ENCODE measurements around the gene MAGI1. TPM values are rescaled to one million over a fixed set of nuclear protein-coding genes. Genes with fewer than 3 reads are reported as not detected.

The MAGI1 gene
- total and polyA plus RNA-seq, 2 donors (not counting 1 experiment from before 2014, with no cell fraction given): 15.7 to 23.7 TPM

DNA sequence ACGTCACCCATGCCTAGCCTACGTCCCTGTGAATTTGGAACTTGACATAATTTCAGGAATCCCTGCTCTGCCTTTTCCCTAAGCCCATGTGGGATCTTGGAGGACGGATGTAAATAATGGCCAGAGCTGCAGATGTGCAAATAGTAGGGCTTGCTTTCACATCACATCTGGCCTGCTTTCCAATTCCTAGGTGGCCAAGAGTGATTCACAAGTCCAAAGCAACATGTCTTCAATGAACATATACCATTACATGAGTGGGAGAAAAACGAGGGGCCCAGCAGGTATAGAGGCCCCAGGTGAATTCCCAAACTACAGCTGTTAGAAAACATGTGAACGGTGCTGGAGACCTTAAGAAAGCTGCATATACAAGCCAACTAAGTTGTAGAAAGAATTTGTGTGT is 214.6 kb downstream of the MAGI1 start:
- Histone ChIP-seq H3K4me2 (ENCODE audit: extremely low read depth, insufficient read depth, low read length) (no peak overlapping the region), H3K27ac (ENCODE audit: insufficient read depth, low read length) (no peak overlapping the region), H3K36me3 (ENCODE audit: control insufficient read depth, insufficient read depth, low read length) (no peaks in the 10 kb centered on the region), H3K4me3 (replicated peaks in 1 of 4; ENCODE audit: control extremely low read depth in 1 of 4, insufficient read depth in 1 of 4, low read depth in 3 of 4, low read length in 4 of 4) (no peak overlapping the region), H2AFZ (ENCODE audit: low read length) (no peak overlapping the region), H4K20me1 (ENCODE audit: control insufficient read depth, extremely low read depth, insufficient read depth, low read length) (no peaks in the 10 kb centered on the region), H3K27me3 (ENCODE audit: control insufficient read depth, insufficient read depth, low read length) (no peaks in the 10 kb centered on the region), H3K9ac (ENCODE audit: insufficient read depth, low read length) (no peak overlapping the region), H3K4me1 (ENCODE audit: control insufficient read depth, extremely low read depth, insufficient read depth, low read length) (no peaks in the 10 kb centered on the region), H3K9me3 (ENCODE audit: control insufficient read depth, insufficient read depth, low read depth, low read length) (no peaks in the 10 kb centered on the region), H3K79me2 (ENCODE audit: control insufficient read depth, insufficient read depth, low read length) (no peaks in the 10 kb centered on the region)
- no peak for DNase-seq (ENCODE audit: low read depth in 2 of 2)
- TF ChIP-seq EZH2 (IDR thresholded peaks at IDR 0.05; ENCODE audit: low read length, missing control alignments): no peak

- no peak for TF ChIP-seq CTCF (conservative IDR thresholded peaks at IDR 0.05 in 1 of 2, IDR thresholded peaks at IDR 0.05 in 1 of 2; ENCODE audit: low read depth in 1 of 2, low read length in 2 of 2)
- TF ChIP-seq EZH2 (IDR thresholded peaks at IDR 0.05; ENCODE audit: low read length, missing control alignments): no peak
- Histone ChIP-seq H4K20me1 (ENCODE audit: control insufficient read depth, extremely low read depth, insufficient read depth, low read length) (no peaks in the 10 kb centered on the region), H3K9ac (ENCODE audit: insufficient read depth, low read length) (no peak overlapping the region), H3K4me1 (ENCODE audit: control insufficient read depth, extremely low read depth, insufficient read depth, low read length) (no peaks in the 10 kb centered on the region), H3K79me2 (ENCODE audit: control insufficient read depth, insufficient read depth, low read length) (no peaks in the 10 kb centered on the region), H3K36me3 (ENCODE audit: control insufficient read depth, insufficient read depth, low read length) (no peaks in the 10 kb centered on the region), H3K9me3 (ENCODE audit: control insufficient read depth, insufficient read depth, low read depth, low read length) (no peaks in the 10 kb centered on the region), H2AFZ (ENCODE audit: low read length) (no peak overlapping the region), H3K4me3 (replicated peaks in 1 of 4; ENCODE audit: control extremely low read depth in 1 of 4, insufficient read depth in 1 of 4, low read depth in 3 of 4, low read length in 4 of 4) (no peak overlapping the region), H3K4me2 (ENCODE audit: extremely low read depth, insufficient read depth, low read length) (no peak overlapping the region), H3K27me3 (ENCODE audit: control insufficient read depth, insufficient read depth, low read length) (no peaks in the 10 kb centered on the region), H3K27ac (ENCODE audit: insufficient read depth, low read length) (no peak overlapping the region)
- no peak for DNase-seq (ENCODE audit: low read depth in 2 of 2)
Observed at GRCh38 chr3:65820600-65820999, 218.1 kb downstream of the MAGI1 start.

DNA sequence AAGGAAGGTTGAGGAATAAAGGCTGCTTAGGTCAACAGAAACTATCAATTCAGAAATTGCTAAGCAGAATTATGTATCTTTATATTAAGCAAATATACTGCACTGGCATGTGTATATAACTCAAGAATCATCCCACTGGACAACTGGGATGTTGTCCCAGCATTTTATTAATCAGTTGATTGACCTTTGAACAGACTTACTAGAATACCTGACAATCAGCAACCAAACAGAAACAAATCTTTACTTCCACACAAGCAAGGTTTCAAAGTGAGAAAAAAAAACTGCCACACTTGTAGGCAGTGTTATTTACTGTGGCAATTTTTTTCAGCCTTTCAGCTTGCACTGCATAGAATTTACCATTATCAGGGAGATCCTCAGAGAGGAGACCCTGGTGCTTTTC is 218.8 kb downstream of the MAGI1 start:
- Histone ChIP-seq H3K36me3 (ENCODE audit: control insufficient read depth, insufficient read depth, low read length) (no peaks in the 10 kb centered on the region), H3K4me1 (ENCODE audit: control insufficient read depth, extremely low read depth, insufficient read depth, low read length) (no peaks in the 10 kb centered on the region), H3K27me3 (ENCODE audit: control insufficient read depth, insufficient read depth, low read length) (no peaks in the 10 kb centered on the region), H3K4me2 (ENCODE audit: extremely low read depth, insufficient read depth, low read length) (no peak overlapping the region), H3K9ac (ENCODE audit: insufficient read depth, low read length) (no peak overlapping the region), H3K9me3 (ENCODE audit: control insufficient read depth, insufficient read depth, low read depth, low read length) (no peaks in the 10 kb centered on the region), H4K20me1 (ENCODE audit: control insufficient read depth, extremely low read depth, insufficient read depth, low read length) (no peaks in the 10 kb centered on the region), H3K4me3 (replicated peaks in 1 of 4; ENCODE audit: control extremely low read depth in 1 of 4, insufficient read depth in 1 of 4, low read depth in 3 of 4, low read length in 4 of 4) (no peak overlapping the region), H3K79me2 (ENCODE audit: control insufficient read depth, insufficient read depth, low read length) (no peaks in the 10 kb centered on the region), H3K27ac (ENCODE audit: insufficient read depth, low read length) (no peak overlapping the region), H2AFZ (ENCODE audit: low read length) (no peak overlapping the region)
- no peak for DNase-seq (ENCODE audit: low read depth in 2 of 2)
- TF ChIP-seq CTCF (conservative IDR thresholded peaks at IDR 0.05 in 1 of 2, IDR thresholded peaks at IDR 0.05 in 1 of 2; ENCODE audit: low read depth in 1 of 2, low read length in 2 of 2) (no peak), EZH2 (IDR thresholded peaks at IDR 0.05; ENCODE audit: low read length, missing control alignments) (no peak)
